Immature natural killer cell (primary cell): ENCODE measurements around the gene EIF4H. TPM values are rescaled to one million over a fixed set of nuclear protein-coding genes. Genes with fewer than 3 reads are reported as not detected.
"Not testable (repeated sequence)": the region's sequence is repeated elsewhere in the genome, so short reads cannot be mapped to it uniquely, and the experiment has no call there.

Experiments
- DNase-seq, 3 donors: peaks; one replicate each; pipeline ENCODE4 v3.0.0; 2022; ENCODE audit warnings: mixed read lengths in 1 of 3
- H3K27ac Mint-ChIP-seq, 6 donors: one replicate each; pipeline ENCODE4 v1.8.0; 2020; ENCODE audit warnings: mixed read lengths in 6 of 6, mild to moderate bottlenecking in 5 of 6, inconsistent platforms in 4 of 6, moderate library complexity in 3 of 6
- H3K27me3 Mint-ChIP-seq, 3 donors: one replicate each; pipeline ENCODE4 v1.8.0; 2020 to 2021; ENCODE audit warnings: low read depth in 3 of 3, mild to moderate bottlenecking in 3 of 3, mixed read lengths in 3 of 3, moderate library complexity in 3 of 3, inconsistent platforms in 1 of 3
- H3K36me3 Mint-ChIP-seq, 3 donors: one replicate each; pipeline ENCODE4 v1.8.0; 2020; ENCODE audit warnings: mixed read lengths in 3 of 3, inconsistent platforms in 2 of 3, mild to moderate bottlenecking in 2 of 3
- H3K4me1 Mint-ChIP-seq, 2 donors: one replicate each; pipeline ENCODE4 v1.8.0; 2020; ENCODE audit warnings: inconsistent platforms in 2 of 2, mild to moderate bottlenecking in 2 of 2, mixed read lengths in 2 of 2, moderate library complexity in 1 of 2
- H3K4me3 Mint-ChIP-seq, 5 donors: one replicate each; pipeline ENCODE4 v1.8.0; 2020; ENCODE audit warnings: mild to moderate bottlenecking in 5 of 5, mixed read lengths in 5 of 5, inconsistent platforms in 3 of 5, moderate library complexity in 3 of 5
- H3K9me3 Mint-ChIP-seq, 6 donors: one replicate each; pipeline ENCODE4 v1.8.0; 2020; ENCODE audit warnings: mild to moderate bottlenecking in 6 of 6, mixed read lengths in 6 of 6, inconsistent platforms in 4 of 6, moderate library complexity in 3 of 6
- polyA plus RNA-seq, 3 donors: library from polyadenylated mRNA; unstranded; fragments of 300-500 nt; fragmentation: Illumina TruSeq; gene quantifications; one replicate each; pipeline ENCODE4 v1.2.3, GENCODE V29; 2021

The EIF4H gene
- polyA plus RNA-seq, 3 donors from 2014 or later: 177 to 278 (median 246) TPM

- H3K4me3 Mint-ChIP-seq: peak overlapping the region; percentile 59 to 85 (median 73)
- H3K27me3 Mint-ChIP-seq: peaks cover 3 to 17% (median 13%) of the 10 kb centered on the region in 3 donors
- H3K9me3 Mint-ChIP-seq: not testable (repeated sequence)
- peaks cover 37 to 57% of the 10 kb centered on the region in 2 donors for H3K4me1 Mint-ChIP-seq
- peak overlapping the region; percentile 88 to 97 (median 93) for H3K27ac Mint-ChIP-seq
- DNase-seq: peak; percentile 75 to 76 (median 75)
- peaks cover 6 to 27% (median 9%) of the 10 kb centered on the region in 3 donors for H3K36me3 Mint-ChIP-seq
Measured at GRCh38 chr7:74195139-74195860, 21.1 kb downstream of the EIF4H start.

GRCh38 chr7:74195968-74196654 is 22.0 kb downstream of the EIF4H start:
- H3K27me3 Mint-ChIP-seq: peaks cover 3 to 17% (median 13%) of the 10 kb centered on the region in 3 donors
- DNase-seq, H3K9me3 Mint-ChIP-seq: not testable (repeated sequence)
- H3K4me1 Mint-ChIP-seq: peaks cover 39 to 57% of the 10 kb centered on the region in 2 donors
- H3K36me3 Mint-ChIP-seq: peaks cover 6 to 22% (median 9%) of the 10 kb centered on the region in 3 donors
- H3K27ac Mint-ChIP-seq: peak overlapping the region; percentile 88 to 94 (median 92)
- H3K4me3 Mint-ChIP-seq: peak overlapping the region; percentile 49 to 85 (median 73)

DNA sequence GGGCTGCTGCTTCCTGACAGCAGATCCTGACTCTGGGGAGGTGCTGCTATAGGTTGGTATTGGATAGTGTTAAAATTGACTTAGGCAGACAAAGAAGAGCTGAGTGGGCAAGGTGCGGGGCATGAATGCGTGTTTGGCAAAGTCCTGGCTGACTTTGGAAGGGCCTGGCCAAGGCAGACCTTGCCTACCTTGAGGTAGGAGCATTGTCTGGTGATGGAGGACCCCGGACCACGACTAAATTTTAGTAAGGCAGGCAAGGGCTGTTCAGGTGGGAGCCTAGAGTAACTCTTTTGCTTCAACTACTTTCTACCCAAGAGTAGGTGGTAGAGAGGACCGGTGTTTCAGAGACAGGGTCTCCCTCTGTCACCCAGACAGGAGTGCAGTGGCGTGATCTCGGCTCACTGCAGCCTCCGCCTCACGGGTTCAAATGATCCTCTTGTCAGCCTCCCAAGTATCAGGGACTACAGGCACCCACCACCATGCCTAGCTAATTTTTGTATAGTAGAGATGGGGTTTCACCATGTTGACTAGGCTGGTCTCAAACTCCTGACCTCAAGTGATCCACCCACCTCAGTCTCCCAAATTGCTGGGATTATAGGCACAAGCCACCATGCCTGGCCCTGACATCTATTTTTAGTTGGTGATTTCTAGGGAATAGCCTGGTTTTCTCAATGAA is 23.4 kb downstream of the EIF4H start:
- no peaks in the 10 kb centered on the region for H3K9me3 Mint-ChIP-seq
- peaks cover 3 to 19% (median 13%) of the 10 kb centered on the region in 3 donors for H3K27me3 Mint-ChIP-seq
- peaks cover 0 to 14% (median 5%) of the 10 kb centered on the region in 3 donors for H3K36me3 Mint-ChIP-seq
- no peak for DNase-seq
- H3K4me1 Mint-ChIP-seq: peaks cover 42 to 60% of the 10 kb centered on the region in 2 donors
- peak overlapping the region; percentile 81 to 93 (median 86) for H3K27ac Mint-ChIP-seq
- peak overlapping the region in 1 of 5 donors; percentile 31 for H3K4me3 Mint-ChIP-seq

DNA sequence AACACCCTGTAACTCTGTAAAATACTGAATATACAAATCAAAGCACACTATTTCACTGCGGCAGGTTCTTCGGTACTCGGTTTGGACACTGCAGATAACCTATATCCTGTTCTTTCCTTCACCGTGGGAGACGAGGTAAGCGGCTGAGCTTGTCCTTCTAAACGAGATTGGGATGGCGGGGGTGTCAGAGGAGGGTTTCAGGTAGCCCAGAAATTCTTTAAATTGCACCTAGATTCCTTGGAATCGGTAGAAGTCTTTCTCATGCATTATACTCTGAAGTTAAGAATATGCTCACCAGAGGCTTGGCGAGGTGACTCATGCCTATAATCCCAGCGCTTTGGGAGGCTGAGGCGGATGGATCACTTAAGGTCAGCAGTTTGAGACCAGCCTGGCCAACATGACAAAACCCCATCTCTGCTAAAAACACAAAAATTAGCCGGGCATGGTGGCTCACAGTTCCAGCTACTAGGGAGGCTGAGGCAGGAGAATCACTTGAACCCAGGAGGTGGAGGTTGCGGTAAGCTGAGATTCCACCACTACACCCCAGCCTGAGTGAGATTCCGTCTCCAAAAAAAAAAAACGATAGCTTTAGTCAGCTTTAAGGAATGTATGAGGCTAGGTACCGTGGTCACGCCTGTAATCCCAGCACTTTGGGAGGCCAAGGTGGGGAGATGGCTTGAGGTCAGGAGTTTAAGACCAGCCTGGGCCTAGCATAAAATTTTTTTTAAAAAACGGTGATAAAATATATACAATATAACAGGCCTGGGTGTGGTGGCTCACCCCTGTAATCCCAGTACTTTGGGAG is 25.6 kb downstream of the EIF4H start:
- DNase-seq: no peak
- Mint-ChIP-seq H3K9me3 (no peaks in the 10 kb centered on the region), H3K4me3 (no peak overlapping the region), H3K36me3 (peaks cover 0 to 6% (median 5%) of the 10 kb centered on the region in 3 donors), H3K4me1 (peaks cover 45 to 54% of the 10 kb centered on the region in 2 donors), H3K27me3 (peaks cover 7 to 22% (median 12%) of the 10 kb centered on the region in 3 donors), H3K27ac (peak overlapping the region in 5 of 6 donors; percentile 31 to 74 (median 53))

DNA sequence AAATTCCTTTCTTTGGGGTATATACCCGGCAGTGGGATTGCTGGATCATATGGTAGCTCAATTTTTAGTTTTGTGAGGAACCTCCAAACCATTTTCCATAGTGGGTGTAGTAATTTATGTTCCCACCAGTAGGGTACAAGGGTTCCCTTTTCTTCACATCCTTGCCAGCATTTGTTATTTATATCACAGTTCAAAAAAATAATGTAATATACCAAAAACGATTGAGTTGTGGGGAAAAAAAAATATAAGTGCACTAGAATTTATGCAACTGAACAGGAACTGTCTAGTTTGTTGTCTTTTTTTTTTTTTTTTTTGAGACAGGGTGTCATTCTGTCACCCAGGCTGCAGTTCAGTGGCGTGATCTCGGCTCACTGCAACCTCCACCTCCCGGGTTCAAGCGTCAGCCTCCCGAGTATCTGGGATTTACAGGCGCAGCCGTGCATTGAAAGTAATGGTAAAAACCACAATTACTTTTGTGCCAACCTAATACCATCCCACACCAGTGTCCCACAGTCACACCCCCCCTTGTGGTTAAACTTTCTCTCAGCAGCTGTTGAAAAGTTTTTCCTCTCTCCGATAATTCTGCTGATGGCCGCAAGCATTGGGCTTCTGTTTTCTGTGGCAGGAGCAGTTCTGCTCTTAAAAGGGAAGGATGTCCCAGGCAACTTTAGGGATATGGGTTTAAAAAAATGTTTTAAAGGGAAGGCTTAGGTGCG is 28.8 kb downstream of the EIF4H start:
- DNase-seq: peak; percentile 44 to 57 (median 54)
- peaks cover 36 to 39% of the 10 kb centered on the region in 2 donors for H3K4me1 Mint-ChIP-seq
- H3K36me3 Mint-ChIP-seq: no peaks in the 10 kb centered on the region
- peak overlapping the region in 4 of 6 donors; percentile 43 to 63 (median 56) for H3K27ac Mint-ChIP-seq
- H3K4me3 Mint-ChIP-seq: peak overlapping the region; percentile 29 to 68 (median 49)
- H3K9me3 Mint-ChIP-seq: no peaks in the 10 kb centered on the region
- peaks cover 6 to 18% (median 6%) of the 10 kb centered on the region in 3 donors for H3K27me3 Mint-ChIP-seq

GRCh38 chr7:74203956-74204618 is 29.9 kb downstream of the EIF4H start:
- H3K4me1 Mint-ChIP-seq: peaks cover 43 to 46% of the 10 kb centered on the region in 2 donors
- no peaks in the 10 kb centered on the region for H3K9me3 Mint-ChIP-seq
- peaks cover 6 to 18% (median 7%) of the 10 kb centered on the region in 3 donors for H3K27me3 Mint-ChIP-seq
- peak overlapping the region in 2 of 5 donors; percentile 49 to 67 for H3K4me3 Mint-ChIP-seq
- H3K36me3 Mint-ChIP-seq: no peaks in the 10 kb centered on the region
- H3K27ac Mint-ChIP-seq: peak overlapping the region in 2 of 6 donors; percentile 42 to 63
- DNase-seq: no peak

- Mint-ChIP-seq H3K4me1 (peaks cover 49 to 50% of the 10 kb centered on the region in 2 donors), H3K4me3 (peak overlapping the region in 2 of 5 donors; percentile 23 to 61), H3K27me3 (peaks cover 7 to 18% (median 8%) of the 10 kb centered on the region in 3 donors), H3K27ac (peak overlapping the region in 2 of 6 donors; percentile 53 to 79)
- not testable (repeated sequence) for DNase-seq, H3K36me3 Mint-ChIP-seq, H3K9me3 Mint-ChIP-seq
Measured at GRCh38 chr7:74206052-74206451, 31.9 kb downstream of the EIF4H start.

GRCh38 chr7:74206589-74207120 is 32.5 kb downstream of the EIF4H start:
- peak overlapping the region in 5 of 6 donors; percentile 70 to 84 (median 79) for H3K27ac Mint-ChIP-seq
- H3K27me3 Mint-ChIP-seq: peaks cover 7 to 18% (median 8%) of the 10 kb centered on the region in 3 donors
- peak overlapping the region; percentile 61 to 71 (median 69) for H3K4me3 Mint-ChIP-seq
- DNase-seq: peak; percentile 81 to 84 (median 82)
- peaks cover 49 to 53% of the 10 kb centered on the region in 2 donors for H3K4me1 Mint-ChIP-seq
- H3K9me3 Mint-ChIP-seq: no peaks in the 10 kb centered on the region
- H3K36me3 Mint-ChIP-seq: no peaks in the 10 kb centered on the region

DNA sequence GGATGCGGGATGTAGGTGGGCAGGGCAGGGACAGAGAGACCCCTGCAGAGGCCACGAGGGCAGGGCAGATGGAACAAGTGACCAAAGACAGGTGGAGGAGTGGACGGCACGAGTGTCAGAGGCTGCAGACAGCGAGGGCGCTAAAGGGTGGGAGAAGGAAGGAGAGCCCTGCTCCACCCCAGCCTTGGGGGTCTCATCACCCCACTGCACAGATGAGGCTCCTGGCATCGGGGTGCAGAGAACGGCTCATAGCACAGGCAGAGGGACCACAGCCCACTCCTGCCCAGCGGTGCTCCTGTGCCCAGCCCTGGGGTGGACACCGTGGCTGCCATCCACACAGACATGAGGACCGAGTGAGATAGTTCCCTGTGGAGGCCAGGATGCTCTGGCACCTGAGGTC is 33.4 kb downstream of the EIF4H start:
- Mint-ChIP-seq H3K27ac (peak overlapping the region in 4 of 6 donors; percentile 72 to 91 (median 82)), H3K9me3 (no peaks in the 10 kb centered on the region), H3K4me3 (peak overlapping the region; percentile 34 to 71 (median 56)), H3K36me3 (no peaks in the 10 kb centered on the region), H3K27me3 (peaks cover 7 to 18% (median 9%) of the 10 kb centered on the region in 3 donors), H3K4me1 (peaks cover 50 to 58% of the 10 kb centered on the region in 2 donors)
- DNase-seq: no peak

DNA sequence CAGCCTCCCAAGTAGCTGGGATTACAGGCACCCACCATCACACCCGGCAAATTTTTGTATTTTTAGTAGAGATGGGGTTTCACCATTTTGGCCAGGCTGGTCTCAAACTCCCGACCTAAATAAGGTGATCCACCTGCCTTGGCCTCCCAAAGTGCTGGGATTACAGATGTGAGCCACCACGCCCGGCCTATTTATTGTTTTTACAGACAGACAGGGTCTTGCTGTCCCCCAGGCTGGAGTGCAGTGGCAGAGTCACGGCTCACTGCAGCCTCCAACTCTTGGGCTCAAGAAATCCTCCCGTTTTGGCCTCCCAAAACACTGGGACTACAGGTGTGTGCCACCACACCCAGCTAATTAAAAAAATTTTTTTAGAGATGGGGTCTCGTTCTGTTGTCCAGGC is 34.1 kb downstream of the EIF4H start:
- not testable (repeated sequence) for H3K9me3 Mint-ChIP-seq, DNase-seq, H3K36me3 Mint-ChIP-seq
- Mint-ChIP-seq H3K4me3 (peak overlapping the region in 3 of 5 donors; percentile 31 to 85 (median 82)), H3K27ac (peak overlapping the region in 5 of 6 donors; percentile 95 to 97 (median 96)), H3K4me1 (peaks cover 46 to 55% of the 10 kb centered on the region in 2 donors), H3K27me3 (peaks cover 7 to 13% (median 9%) of the 10 kb centered on the region in 3 donors)

DNA sequence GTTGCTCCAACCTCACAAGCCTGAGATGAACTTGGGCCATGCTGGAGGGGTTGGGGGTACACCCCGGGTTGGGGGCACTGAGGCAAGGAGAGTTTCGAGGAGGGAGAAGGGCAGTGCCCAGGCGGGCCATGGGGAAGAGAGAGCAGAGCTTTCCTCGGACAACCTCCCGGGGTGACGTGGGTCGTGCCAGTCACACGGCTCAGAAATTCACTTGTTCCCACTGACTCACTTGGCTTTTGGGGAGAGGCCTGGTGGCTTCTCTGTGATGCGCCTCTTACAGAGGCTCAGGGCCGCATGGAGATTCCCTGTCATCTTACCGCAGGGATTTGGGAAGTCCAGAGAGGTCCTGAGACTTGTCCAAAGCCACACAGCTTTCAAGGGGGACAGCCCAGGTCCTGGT is 38.5 kb downstream of the EIF4H start:
- peaks cover 6 to 7% (median 6%) of the 10 kb centered on the region in 3 donors for H3K27me3 Mint-ChIP-seq
- DNase-seq: no peak

More for the DNA sequence above, 38.5 kb downstream of the EIF4H start:
- H3K36me3 Mint-ChIP-seq: peaks cover under 1 to 2% (median 2%) of the 10 kb centered on the region in 3 donors
- peak overlapping the region; percentile 22 to 44 (median 32) for H3K4me3 Mint-ChIP-seq
- H3K9me3 Mint-ChIP-seq: no peaks in the 10 kb centered on the region
- peaks cover 49 to 59% of the 10 kb centered on the region in 2 donors for H3K4me1 Mint-ChIP-seq
- peak overlapping the region; percentile 78 to 97 (median 84) for H3K27ac Mint-ChIP-seq
